Measurements from ENCODE around the gene RND3.

Gene RND3

DNA sequence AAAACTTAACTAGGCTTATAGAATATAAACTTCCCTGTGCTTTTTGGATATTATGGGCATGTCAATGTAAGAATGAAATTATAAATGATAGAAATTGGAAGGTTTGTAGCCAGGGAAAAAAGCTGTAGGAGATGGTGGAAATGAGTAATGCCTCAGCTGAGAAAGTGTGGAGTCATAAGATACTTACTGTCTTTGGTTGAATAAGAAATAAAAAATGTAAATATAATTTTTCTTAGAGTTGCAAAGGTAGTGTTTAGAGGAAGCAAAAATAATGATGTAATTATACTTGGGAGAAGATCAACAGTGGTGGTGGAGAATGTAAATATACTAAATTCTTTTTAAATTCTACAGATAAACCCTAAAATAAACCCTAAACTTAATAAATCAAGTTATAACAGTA, 26.2 kb upstream of the RND3 start:
- H3K36me3 Mint-ChIP-seq (ENCODE audit: low read depth), result no peaks in the 10 kb centered on the region
- H3K4me3 Mint-ChIP-seq, result no peak overlapping the region
- H3K9me3 Mint-ChIP-seq, result no peaks in the 10 kb centered on the region
- ATAC-seq, result no peak
- no peaks in the 10 kb centered on the region for H3K4me1 Mint-ChIP-seq
- H3K27ac Mint-ChIP-seq, result no peak overlapping the region
- no peaks in the 10 kb centered on the region for H3K27me3 Mint-ChIP-seq
- no peak for DNase-seq

DNA sequence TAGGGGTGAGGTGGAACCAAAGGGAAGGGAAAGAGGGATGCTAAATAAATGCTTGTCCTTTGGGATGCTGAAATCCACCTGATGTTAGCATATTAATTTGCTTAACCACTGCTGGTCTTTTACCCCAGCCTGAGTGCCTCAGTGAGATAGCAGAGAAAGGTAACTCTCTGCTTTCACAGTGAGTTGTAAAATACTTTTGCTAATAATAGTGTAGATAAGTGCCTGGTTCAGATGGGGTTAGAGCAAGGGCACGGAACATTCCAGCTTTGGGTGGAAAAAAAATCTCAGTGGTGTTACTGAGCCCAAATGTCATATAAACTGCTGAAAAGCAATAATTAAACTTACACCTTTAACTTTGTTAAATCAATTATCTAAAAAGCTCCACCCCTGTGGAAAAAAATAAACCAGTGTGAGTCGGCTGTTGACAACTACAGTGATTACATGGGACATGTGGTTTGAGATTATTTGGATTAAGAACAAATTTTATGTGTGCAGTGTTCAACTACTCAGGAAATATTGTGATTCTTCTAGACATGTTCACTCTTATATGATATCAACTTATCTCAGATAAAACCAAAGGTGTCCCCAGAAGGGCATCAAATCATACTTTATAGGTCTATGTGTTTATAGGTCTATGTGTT, 21.1 kb upstream of the RND3 start:
- H3K4me3 Mint-ChIP-seq, result no peak overlapping the region
- DNase-seq (no peak), ATAC-seq (no peak)
- H3K27ac Mint-ChIP-seq, result no peak overlapping the region
- no peaks in the 10 kb centered on the region for H3K36me3 Mint-ChIP-seq (ENCODE audit: low read depth)
- H3K4me1 Mint-ChIP-seq, result no peaks in the 10 kb centered on the region
- no peaks in the 10 kb centered on the region for H3K9me3 Mint-ChIP-seq
- H3K27me3 Mint-ChIP-seq, result peaks cover 2% of the 10 kb centered on the region

- Mint-ChIP-seq H3K27me3 (peaks cover 2% of the 10 kb centered on the region), H3K4me1 (no peaks in the 10 kb centered on the region), H3K9me3 (no peaks in the 10 kb centered on the region), H3K27ac (no peak overlapping the region), H3K4me3 (no peak overlapping the region), H3K36me3 (ENCODE audit: low read depth) (no peaks in the 10 kb centered on the region)
- ATAC-seq, result no peak
- no peak for DNase-seq
These were observed 19.6 kb upstream of the RND3 start for GRCh38 chr2:150507071-150507470.

GRCh38 chr2:150505178-150505577, 17.7 kb upstream of the RND3 start:
- no peaks in the 10 kb centered on the region for H3K4me1 Mint-ChIP-seq
- no peak overlapping the region for H3K4me3 Mint-ChIP-seq
- DNase-seq (no peak), ATAC-seq (no peak)
- H3K36me3 Mint-ChIP-seq (ENCODE audit: low read depth), result no peaks in the 10 kb centered on the region
- peaks cover 2% of the 10 kb centered on the region for H3K27me3 Mint-ChIP-seq
- no peaks in the 10 kb centered on the region for H3K9me3 Mint-ChIP-seq
- H3K27ac Mint-ChIP-seq, result no peak overlapping the region

DNA sequence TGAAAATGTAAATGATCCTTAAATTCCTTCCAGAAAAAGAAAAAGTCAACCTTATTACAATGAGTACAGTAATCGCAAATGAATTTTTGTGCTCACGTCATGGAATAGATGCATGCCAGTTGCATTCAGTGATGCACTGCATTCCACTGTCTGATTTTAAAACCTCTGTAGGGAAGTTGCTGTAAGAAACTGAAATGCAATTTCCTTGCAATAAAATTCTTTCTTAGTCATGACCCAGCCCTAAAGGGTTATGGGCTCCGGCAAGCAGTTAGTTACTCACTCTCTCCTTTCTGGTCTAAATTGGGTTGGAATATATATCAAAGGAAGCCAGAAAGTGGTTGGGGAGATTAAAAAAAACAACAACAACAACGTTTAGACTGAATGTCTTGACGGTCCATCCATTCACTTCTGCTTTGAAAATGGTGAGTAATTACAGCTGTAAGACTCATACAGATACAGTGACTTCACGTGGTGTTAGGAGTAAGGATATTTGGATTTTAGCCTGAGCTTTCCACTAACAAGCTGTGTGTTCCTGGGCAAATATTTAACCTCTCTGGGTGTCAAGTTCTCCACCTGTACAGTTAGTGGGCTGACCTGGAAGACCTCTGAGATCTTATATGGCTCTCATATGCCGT, 8.6 kb upstream of the RND3 start:
- no peak overlapping the region for H3K4me3 Mint-ChIP-seq
- no peaks in the 10 kb centered on the region for H3K9me3 Mint-ChIP-seq
- DNase-seq, result no peak
- no peaks in the 10 kb centered on the region for H3K4me1 Mint-ChIP-seq
- H3K36me3 Mint-ChIP-seq (ENCODE audit: low read depth), result no peaks in the 10 kb centered on the region
- H3K27me3 Mint-ChIP-seq, result no peaks in the 10 kb centered on the region
- ATAC-seq, result no peak
- no peak overlapping the region for H3K27ac Mint-ChIP-seq

DNA sequence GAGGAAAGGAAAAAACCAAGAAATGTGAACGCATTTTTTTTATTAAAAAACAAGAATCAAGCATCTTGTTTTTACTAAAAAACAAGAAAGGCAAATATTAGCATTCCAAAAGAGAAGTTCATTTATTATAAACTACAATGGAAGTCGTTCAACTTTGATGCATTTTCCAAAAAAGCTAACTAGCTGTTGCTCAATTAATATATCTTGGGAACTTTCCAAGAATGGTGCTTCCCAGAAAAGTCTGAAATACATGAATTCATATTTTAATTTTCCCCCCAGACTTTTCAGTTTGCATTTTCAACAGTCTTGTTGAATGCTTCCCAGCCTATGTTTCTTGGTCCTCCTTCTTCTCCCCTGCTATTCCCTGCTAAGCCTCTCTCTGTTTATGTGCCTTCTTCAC, 7.5 kb upstream of the RND3 start:
- H3K36me3 Mint-ChIP-seq (ENCODE audit: low read depth), result no peaks in the 10 kb centered on the region
- no peak overlapping the region for H3K4me3 Mint-ChIP-seq
- no peaks in the 10 kb centered on the region for H3K27me3 Mint-ChIP-seq
- no peaks in the 10 kb centered on the region for H3K4me1 Mint-ChIP-seq
- H3K27ac Mint-ChIP-seq, result no peak overlapping the region
- DNase-seq (no peak), ATAC-seq (no peak)
- no peaks in the 10 kb centered on the region for H3K9me3 Mint-ChIP-seq

- Mint-ChIP-seq H3K27ac (no peak overlapping the region), H3K9me3 (no peaks in the 10 kb centered on the region), H3K27me3 (peaks cover 5% of the 10 kb centered on the region), H3K36me3 (ENCODE audit: low read depth) (no peaks in the 10 kb centered on the region), H3K4me1 (no peaks in the 10 kb centered on the region), H3K4me3 (no peak overlapping the region)
- DNase-seq (no peak), ATAC-seq (no peak)
These were observed 6.9 kb upstream of the RND3 start for GRCh38 chr2:150494234-150494945.

GRCh38 chr2:150491943-150492342, 4.5 kb upstream of the RND3 start:
- no peak for ATAC-seq
- H3K27me3 Mint-ChIP-seq, result peaks cover 22% of the 10 kb centered on the region
- H3K9me3 Mint-ChIP-seq, result no peaks in the 10 kb centered on the region
- H3K36me3 Mint-ChIP-seq (ENCODE audit: low read depth), result no peaks in the 10 kb centered on the region
- peaks cover 3% of the 10 kb centered on the region for H3K4me1 Mint-ChIP-seq
- no peak for DNase-seq
- H3K27ac Mint-ChIP-seq, result no peak overlapping the region
- no peak overlapping the region for H3K4me3 Mint-ChIP-seq

GRCh38 chr2:150491430-150491829, 4.0 kb upstream of the RND3 start:
- DNase-seq (no peak), ATAC-seq (no peak)
- Mint-ChIP-seq H3K4me1 (peaks cover 8% of the 10 kb centered on the region), H3K4me3 (no peak overlapping the region), H3K27ac (no peak overlapping the region), H3K36me3 (ENCODE audit: low read depth) (no peaks in the 10 kb centered on the region), H3K27me3 (peaks cover 27% of the 10 kb centered on the region), H3K9me3 (no peaks in the 10 kb centered on the region)

DNA sequence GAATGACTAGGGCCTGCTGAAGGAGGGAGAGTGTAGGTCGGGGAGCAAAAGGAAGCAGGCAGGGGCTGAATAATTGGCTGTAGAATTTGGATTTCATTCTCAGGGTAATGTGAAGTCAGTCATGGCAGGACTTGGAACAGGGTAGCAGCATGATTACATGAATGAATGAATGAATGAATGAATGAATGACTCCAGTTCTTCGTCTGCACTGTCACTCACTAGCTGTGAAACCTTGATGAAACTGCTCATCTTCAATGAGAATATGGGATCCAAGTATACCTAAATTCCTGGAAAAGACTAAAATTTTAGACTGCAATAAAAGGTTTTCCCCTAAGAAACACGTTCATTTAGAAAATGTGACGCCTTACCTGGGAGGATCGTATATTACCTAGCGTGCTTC, 3.0 kb upstream of the RND3 start:
- Mint-ChIP-seq H3K27me3 (peaks cover 36% of the 10 kb centered on the region), H3K4me1 (peaks cover 11% of the 10 kb centered on the region), H3K27ac (no peak overlapping the region), H3K4me3 (no peak overlapping the region), H3K36me3 (ENCODE audit: low read depth) (no peaks in the 10 kb centered on the region), H3K9me3 (no peaks in the 10 kb centered on the region)
- DNase-seq (no peak), ATAC-seq (no peak)

DNA sequence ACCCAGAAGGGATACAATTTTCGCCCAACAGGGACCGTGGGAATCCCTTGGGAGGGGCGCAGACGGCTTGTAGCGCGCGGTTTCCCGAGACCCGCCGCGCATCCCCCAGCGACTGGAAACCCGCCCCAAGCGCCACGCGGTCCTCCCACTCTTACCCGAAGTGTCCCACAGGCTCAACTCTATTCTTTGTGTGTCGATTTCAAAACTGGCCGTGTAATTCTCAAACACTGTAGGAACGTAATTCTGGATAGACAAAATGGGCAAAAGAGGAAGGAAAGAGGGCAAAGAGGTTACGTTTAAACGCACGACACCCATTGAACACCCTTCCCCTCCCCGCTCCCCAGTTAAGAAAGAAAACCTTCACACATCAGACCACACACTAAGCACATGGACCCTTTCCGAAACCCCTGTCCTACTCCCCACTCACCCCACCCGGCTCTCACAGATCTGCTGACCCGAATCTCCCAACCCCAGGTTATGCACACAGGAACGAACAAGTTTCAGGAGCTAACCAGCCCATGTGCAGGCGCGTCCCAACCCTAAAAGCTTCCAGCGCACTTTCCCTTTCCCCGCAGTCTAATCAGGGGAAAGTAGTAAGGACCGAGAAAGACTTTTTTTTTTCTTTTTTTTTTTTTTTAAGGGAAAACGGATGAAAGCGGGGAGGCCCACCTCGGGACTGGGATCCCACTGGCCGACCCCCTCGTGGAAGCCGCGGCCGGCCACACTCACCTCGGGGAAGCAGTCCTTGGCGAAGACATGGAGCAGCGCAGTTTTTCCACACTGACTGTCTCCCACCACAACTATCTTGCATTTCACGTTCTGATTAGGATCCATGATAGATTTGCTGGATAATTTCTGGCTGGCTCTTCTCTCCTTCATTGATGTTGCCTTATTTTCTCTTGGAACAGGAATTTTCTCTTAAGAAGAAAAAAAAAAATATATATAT, 655 bp downstream of the RND3 start:
- H3K27me3 Mint-ChIP-seq, result peaks cover 58% of the 10 kb centered on the region
- H3K27ac Mint-ChIP-seq, result no peak overlapping the region
- no peaks in the 10 kb centered on the region for H3K36me3 Mint-ChIP-seq (ENCODE audit: low read depth)
- peaks cover 11% of the 10 kb centered on the region for H3K4me1 Mint-ChIP-seq
- ATAC-seq, result no peak
- H3K9me3 Mint-ChIP-seq, result no peaks in the 10 kb centered on the region
- H3K4me3 Mint-ChIP-seq, result peak overlapping the region; percentile 42
- no peak for DNase-seq

GRCh38 chr2:150485871-150486538, 1.5 kb downstream of the RND3 start:
- Mint-ChIP-seq H3K4me3 (no peak overlapping the region), H3K27me3 (peaks cover 58% of the 10 kb centered on the region), H3K27ac (no peak overlapping the region), H3K4me1 (peaks cover 11% of the 10 kb centered on the region), H3K9me3 (no peaks in the 10 kb centered on the region), H3K36me3 (ENCODE audit: low read depth) (no peaks in the 10 kb centered on the region)
- ATAC-seq (no peak), DNase-seq (no peak)

DNA sequence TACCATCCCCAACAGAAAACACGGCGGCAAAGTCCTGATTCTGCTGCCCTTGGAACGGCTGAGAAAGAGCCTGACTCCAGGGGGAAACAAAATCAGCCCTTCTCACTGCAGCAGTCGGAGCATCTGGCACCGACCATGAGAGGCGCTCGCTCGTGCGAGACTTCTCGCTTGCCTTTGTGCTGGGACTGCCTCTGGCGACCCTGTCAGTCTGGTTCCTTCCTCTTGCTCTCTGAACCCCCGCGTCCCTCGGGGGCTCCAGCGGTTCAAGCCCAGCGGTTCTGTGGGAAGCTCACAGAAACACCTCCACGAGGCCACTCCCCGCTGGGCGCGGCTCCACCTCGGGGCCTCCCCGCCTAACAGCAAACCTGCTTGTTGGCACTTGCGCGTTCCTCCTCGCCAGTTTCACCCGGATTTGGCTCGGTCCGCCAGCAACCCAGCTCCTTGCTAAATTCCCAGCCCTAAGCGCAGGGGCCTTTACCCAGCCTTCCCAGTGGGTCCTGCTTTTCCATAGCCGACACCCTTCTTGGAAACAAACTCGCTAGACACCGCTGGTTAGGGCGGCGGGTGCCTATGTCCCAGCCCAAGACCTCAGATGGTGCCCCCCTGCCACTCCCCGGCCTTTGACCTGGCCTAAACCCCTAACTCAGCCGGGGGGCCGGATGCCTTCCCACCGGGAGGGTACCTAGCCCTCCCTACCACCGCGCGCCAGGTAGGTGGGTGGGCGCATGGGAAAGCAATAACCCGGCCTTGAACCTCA, 2.2 kb downstream of the RND3 start:
- H3K27me3 Mint-ChIP-seq, result peaks cover 58% of the 10 kb centered on the region
- H3K36me3 Mint-ChIP-seq (ENCODE audit: low read depth), result no peaks in the 10 kb centered on the region
- H3K4me1 Mint-ChIP-seq, result peaks cover 11% of the 10 kb centered on the region
- no peaks in the 10 kb centered on the region for H3K9me3 Mint-ChIP-seq
- ATAC-seq (no peak), DNase-seq (no peak)
- no peak overlapping the region for H3K27ac Mint-ChIP-seq
- H3K4me3 Mint-ChIP-seq, result no peak overlapping the region

Measured in activated naive CD8-positive, alpha-beta T cell treated with anti-CD3 and anti-CD28 coated beads, Interleukin-2, amount 50 U/mL, for 24 hours (primary cell).